Left renal pelvis (tissue), 4 donors: ENCODE data around the gene LENEP. TPM values are rescaled to one million over a fixed set of nuclear protein-coding genes. Genes with fewer than 3 reads are reported as not detected.

Source experiments
- DNase-seq, 4 donors: peaks; one replicate each; pipeline ENCODE4 v3.0.0-alpha.2; 2013; ENCODE audit warnings: low read depth in 4 of 4, low spot score in 3 of 4
- polyA plus RNA-seq, 4 donors: library from polyadenylated mRNA; unstranded; fragments of 120-200 nt; gene quantifications; one replicate each; pipeline ENCODE4 v1.2.1, GENCODE V29; 2013; ENCODE audit not compliant: insufficient read length in 4 of 4

The LENEP gene
- polyA plus RNA-seq, 4 donors, result 0.30 to 0.73 (median 0.50) TPM; not detected in 1

GRCh38 chr1:155008015-155008941, 14.9 kb downstream of the LENEP start:
- no peak for DNase-seq

GRCh38 chr1:155009221-155009711, 15.9 kb downstream of the LENEP start:
- no peak for DNase-seq

- no peak for DNase-seq
Measured at GRCh38 chr1:155009742-155010141, 16.4 kb downstream of the LENEP start.

GRCh38 chr1:155010211-155010918, 17.0 kb downstream of the LENEP start:
- no peak for DNase-seq

- DNase-seq, result no peak
Measured at GRCh38 chr1:155011004-155011416, 17.6 kb downstream of the LENEP start.

GRCh38 chr1:155011437-155012025, 18.1 kb downstream of the LENEP start:
- DNase-seq, result no peak

GRCh38 chr1:155012026-155012546, 18.7 kb downstream of the LENEP start:
- DNase-seq, result no peak

- DNase-seq, result no peak
Measured at GRCh38 chr1:155012776-155013602, 19.6 kb downstream of the LENEP start.

- DNase-seq, result no peak
Measured at GRCh38 chr1:155013632-155014031, 20.2 kb downstream of the LENEP start.

GRCh38 chr1:155014709-155015508, 21.5 kb downstream of the LENEP start:
- no peak for DNase-seq

- DNase-seq, result no peak
Measured at GRCh38 chr1:155015527-155016230, 22.3 kb downstream of the LENEP start.

- DNase-seq, result no peak
Measured at GRCh38 chr1:155016231-155016831, 22.9 kb downstream of the LENEP start.

- DNase-seq, result peak in 1 of 4 donors; percentile 77
Measured at GRCh38 chr1:155017041-155017945, 23.9 kb downstream of the LENEP start.

GRCh38 chr1:155017946-155018316, 24.5 kb downstream of the LENEP start:
- DNase-seq, result no peak

- DNase-seq, result no peak
Measured at GRCh38 chr1:155018617-155019348, 25.4 kb downstream of the LENEP start.
